HEK293 (cell line): ENCODE data around the gene TRPC4AP.
"Not testable (repeated sequence)": the region's sequence is repeated elsewhere in the genome, so short reads cannot be mapped to it uniquely, and the experiment has no call there.

ENCODE experiments used
- CTCF ChIA-PET: fragments of 350-600 bp; formaldehyde crosslinking; extraction: SDS; loops from one replicate; lab custom pipeline; 2021; ENCODE audit warnings: antibody characterized with exemption; lab: Yijun Ruan, JAX
- POLR2A ChIA-PET: fragments of 300-600 bp; formaldehyde crosslinking; extraction: SDS; loops from one replicate; lab custom pipeline; 2020; ENCODE audit warnings: antibody characterized with exemption, inconsistent platforms; lab: Yijun Ruan, JAX
- H3K27ac ChIP-seq: fragments of 200-500 bp; sonication (Bioruptor generic); 2 replicates; pipeline ENCODE4 v1.5.1; 2014; ENCODE audit warnings: low read depth, low read length, control low read depth, inconsistent platforms; ENCODE audit errors: extremely low read depth
- H3K36me3 ChIP-seq, 2 experiments: fragments of 200-500 bp in 1 of 2; sonication (Bioruptor generic) in 1 of 2; 1 replicate in 1 of 2; 2 replicates in 1 of 2; pipeline ENCODE4 v1.5.1; 2014 to 2017; ENCODE audit warnings: inconsistent platforms in 2 of 2, low read length in 2 of 2; ENCODE audit not compliant: control insufficient read depth in 2 of 2, insufficient read depth in 1 of 2
- H3K4me1 ChIP-seq: fragments of 200-500 bp; sonication (Bioruptor generic); 2 replicates; pipeline ENCODE4 v1.5.1; 2014; ENCODE audit warnings: mild to moderate bottlenecking, low read length, inconsistent platforms; ENCODE audit not compliant: control insufficient read depth, insufficient read depth
- H3K4me3 ChIP-seq: 2 replicates; pipeline ENCODE4 v1.5.1; 2011; ENCODE audit warnings: low read depth, mild to moderate bottlenecking, control low read depth, low read length, moderate library complexity
- H3K9me3 ChIP-seq: fragments of 200-500 bp; sonication (Bioruptor generic); 2 replicates; pipeline ENCODE4 v1.5.1; 2014; ENCODE audit warnings: low read depth, low read length, inconsistent platforms; ENCODE audit not compliant: control insufficient read depth, insufficient read depth
- IKZF3 ChIP-seq: fragments of 450-650 bp; IDR thresholded peaks from 2 replicates; pipeline ENCODE4 v1.5.0; 2018; ENCODE audit warnings: missing biosample characterization, mild to moderate bottlenecking, missing genetic modification characterization, moderate library complexity
- KLF10 ChIP-seq: fragments of 450-650 bp; IDR thresholded peaks from 2 replicates; pipeline ENCODE4 v1.5.1; 2018; ENCODE audit warnings: missing biosample characterization, mild to moderate bottlenecking, missing genetic modification characterization
- KLF9 ChIP-seq: fragments of 450-650 bp; formaldehyde crosslinking; IDR thresholded peaks from 2 replicates; pipeline ENCODE4 v1.5.1; 2016; ENCODE audit warnings: missing biosample characterization, missing genetic modification characterization, low read depth
- REPIN1 ChIP-seq: fragments of 450-650 bp; formaldehyde crosslinking; IDR thresholded peaks from 2 replicates; pipeline ENCODE4 v1.5.1; 2017; ENCODE audit warnings: missing biosample characterization, missing genetic modification characterization, low read depth
- ZNF2 ChIP-seq: fragments of 450-650 bp; formaldehyde crosslinking; IDR thresholded peaks from 2 replicates; pipeline ENCODE4 v1.5.1; 2016; ENCODE audit warnings: missing biosample characterization, missing genetic modification characterization
- ZNF292 ChIP-seq: fragments of 450-650 bp; formaldehyde crosslinking; IDR thresholded peaks from 2 replicates; pipeline ENCODE4 v1.5.1; 2016; ENCODE audit warnings: low read depth, missing biosample characterization, missing genetic modification characterization, borderline replicate concordance
- ZNF391 ChIP-seq: fragments of 450-650 bp; formaldehyde crosslinking; IDR thresholded peaks from 2 replicates; pipeline ENCODE4 v1.5.1; 2016; ENCODE audit warnings: low read depth, missing biosample characterization, missing genetic modification characterization, borderline replicate concordance
- ZNF404 ChIP-seq: fragments of 450-650 bp; formaldehyde crosslinking; IDR thresholded peaks from 2 replicates; pipeline ENCODE4 v1.5.1; 2017; ENCODE audit warnings: missing biosample characterization, missing genetic modification characterization
- ZNF426 ChIP-seq: fragments of 450-650 bp; formaldehyde crosslinking; IDR thresholded peaks from 2 replicates; pipeline ENCODE4 v1.5.1; 2017; ENCODE audit warnings: missing biosample characterization, missing genetic modification characterization, mild to moderate bottlenecking, inconsistent platforms, moderate library complexity
- ZNF48 ChIP-seq: fragments of 450-650 bp; formaldehyde crosslinking; IDR thresholded peaks from 2 replicates; pipeline ENCODE4 v1.5.1; 2016; ENCODE audit warnings: missing biosample characterization, missing genetic modification characterization
- ZNF501 ChIP-seq: fragments of 450-650 bp; formaldehyde crosslinking; IDR thresholded peaks from 2 replicates; pipeline ENCODE4 v1.5.1; 2016; ENCODE audit warnings: missing biosample characterization, missing genetic modification characterization
- ZNF514 ChIP-seq: fragments of 450-650 bp; formaldehyde crosslinking; IDR thresholded peaks from 2 replicates; pipeline ENCODE4 v1.5.1; 2016; ENCODE audit warnings: missing biosample characterization, missing genetic modification characterization
- ZNF544 ChIP-seq: fragments of 450-650 bp; formaldehyde crosslinking; IDR thresholded peaks from 2 replicates; pipeline ENCODE4 v1.5.0; 2017; ENCODE audit warnings: missing biosample characterization, missing genetic modification characterization
- ZNF560 ChIP-seq: fragments of 450-650 bp; formaldehyde crosslinking; IDR thresholded peaks from 2 replicates; pipeline ENCODE4 v1.5.1; 2017; ENCODE audit warnings: missing biosample characterization, missing genetic modification characterization, borderline replicate concordance
- ZNF571 ChIP-seq: fragments of 450-650 bp; formaldehyde crosslinking; IDR thresholded peaks from 2 replicates; pipeline ENCODE4 v1.5.0; 2017; ENCODE audit warnings: missing biosample characterization, missing genetic modification characterization
- ZNF623 ChIP-seq: fragments of 450-650 bp; formaldehyde crosslinking; IDR thresholded peaks from 2 replicates; pipeline ENCODE4 v1.5.1; 2016; ENCODE audit warnings: missing biosample characterization, missing genetic modification characterization
- ZNF664 ChIP-seq: fragments of 450-650 bp; formaldehyde crosslinking; IDR thresholded peaks from 2 replicates; pipeline ENCODE4 v1.5.1; 2016; ENCODE audit warnings: missing biosample characterization, missing genetic modification characterization
- ZNF701 ChIP-seq: fragments of 450-650 bp; formaldehyde crosslinking; IDR thresholded peaks from 2 replicates; pipeline ENCODE4 v1.5.1; 2016; ENCODE audit warnings: missing biosample characterization, missing genetic modification characterization
- ZNF785 ChIP-seq: fragments of 450-650 bp; formaldehyde crosslinking; IDR thresholded peaks from 2 replicates; pipeline ENCODE4 v1.5.1; 2016; ENCODE audit warnings: missing biosample characterization, missing genetic modification characterization
- ZNF791 ChIP-seq: fragments of 450-650 bp; formaldehyde crosslinking; IDR thresholded peaks from 2 replicates; pipeline ENCODE4 v1.5.1; 2016; ENCODE audit warnings: missing biosample characterization, missing genetic modification characterization
- ZXDB ChIP-seq: fragments of 450-650 bp; formaldehyde crosslinking; IDR thresholded peaks from 2 replicates; pipeline ENCODE4 v1.5.1; 2016; ENCODE audit warnings: missing biosample characterization, missing genetic modification characterization
- TF ChIP-seq, protein P1 (sequence below): fragments of 450-650 bp; formaldehyde crosslinking; IDR thresholded peaks from 2 replicates; pipeline ENCODE4 v1.5.1; 2016; ENCODE audit warnings: missing biosample characterization, missing genetic modification characterization
- TF ChIP-seq, protein P2 (sequence below): fragments of 450-650 bp; formaldehyde crosslinking; IDR thresholded peaks from 2 replicates; pipeline ENCODE4 v1.5.1; 2016; ENCODE audit warnings: missing biosample characterization, missing genetic modification characterization
- TF ChIP-seq, protein P3 (sequence below): fragments of 450-650 bp; formaldehyde crosslinking; IDR thresholded peaks from 2 replicates; pipeline ENCODE4 v1.5.1; 2016; ENCODE audit warnings: missing biosample characterization, missing genetic modification characterization, low read depth

TRPC4AP gene

DNA sequence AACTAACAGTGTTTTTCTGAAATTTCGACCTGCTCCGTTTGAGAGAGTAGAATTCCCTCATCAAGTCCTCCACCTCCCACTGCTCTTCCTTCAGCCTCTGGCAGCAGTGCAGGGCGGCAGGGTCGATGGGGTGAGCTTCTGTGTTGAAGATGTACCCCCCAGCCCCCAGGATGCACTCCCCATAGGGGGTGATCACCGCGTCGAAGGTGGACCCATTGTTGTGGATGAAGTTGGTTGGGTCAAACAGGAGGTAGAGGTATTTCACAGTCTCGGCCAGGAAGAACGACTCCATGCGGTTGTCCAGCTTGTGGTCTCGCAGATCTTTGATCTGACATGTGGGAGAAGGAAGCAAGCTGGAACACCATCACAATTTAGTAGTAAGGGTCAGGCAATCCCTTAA lies 23.0 kb upstream of the TRPC4AP start (continued):
- TF ChIP-seq ZNF2 (tag by site-specific recombination) (no peak), ZNF791 (tag by site-specific recombination) (no peak), ZNF701 (tag by site-specific recombination) (no peak), ZNF544 (tag by site-specific recombination) (no peak), ZNF514 (tag by site-specific recombination) (no peak)
- TF ChIP-seq, protein P1, sequence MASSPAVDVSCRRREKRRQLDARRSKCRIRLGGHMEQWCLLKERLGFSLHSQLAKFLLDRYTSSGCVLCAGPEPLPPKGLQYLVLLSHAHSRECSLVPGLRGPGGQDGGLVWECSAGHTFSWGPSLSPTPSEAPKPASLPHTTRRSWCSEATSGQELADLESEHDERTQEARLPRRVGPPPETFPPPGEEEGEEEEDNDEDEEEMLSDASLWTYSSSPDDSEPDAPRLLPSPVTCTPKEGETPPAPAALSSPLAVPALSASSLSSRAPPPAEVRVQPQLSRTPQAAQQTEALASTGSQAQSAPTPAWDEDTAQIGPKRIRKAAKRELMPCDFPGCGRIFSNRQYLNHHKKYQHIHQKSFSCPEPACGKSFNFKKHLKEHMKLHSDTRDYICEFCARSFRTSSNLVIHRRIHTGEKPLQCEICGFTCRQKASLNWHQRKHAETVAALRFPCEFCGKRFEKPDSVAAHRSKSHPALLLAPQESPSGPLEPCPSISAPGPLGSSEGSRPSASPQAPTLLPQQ = no peak
- TF ChIP-seq, all 188 proteins: peak for 0

DNA sequence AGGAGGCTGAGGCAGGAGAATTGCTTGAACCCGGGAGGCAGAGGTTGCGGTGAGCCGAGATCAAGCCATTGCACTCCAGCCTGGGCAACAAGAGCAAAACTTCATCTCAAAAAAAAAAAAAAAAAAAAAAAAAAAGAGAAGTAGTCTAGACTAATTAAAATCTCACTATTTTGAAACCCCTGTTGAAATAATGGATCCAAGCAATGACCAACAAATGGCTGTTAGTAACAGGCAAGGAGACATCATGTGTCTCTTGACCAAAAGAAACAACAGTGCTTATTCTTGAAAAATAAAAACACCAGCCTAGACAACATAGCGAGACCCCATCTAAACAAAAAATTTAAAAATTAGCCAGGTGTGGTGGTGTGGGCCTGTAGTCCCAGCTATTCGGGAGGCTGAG lies 19.7 kb upstream of the TRPC4AP start:
- H3K4me1 ChIP-seq, H3K4me3 ChIP-seq, H3K9me3 ChIP-seq, H3K27ac ChIP-seq, POLR2A ChIA-PET, CTCF ChIA-PET: not testable (repeated sequence)
- peaks cover 0 to 13% of the 10 kb centered on the region in 2 experiments; a peak in 2 of 3 replicates for H3K36me3 ChIP-seq

DNA sequence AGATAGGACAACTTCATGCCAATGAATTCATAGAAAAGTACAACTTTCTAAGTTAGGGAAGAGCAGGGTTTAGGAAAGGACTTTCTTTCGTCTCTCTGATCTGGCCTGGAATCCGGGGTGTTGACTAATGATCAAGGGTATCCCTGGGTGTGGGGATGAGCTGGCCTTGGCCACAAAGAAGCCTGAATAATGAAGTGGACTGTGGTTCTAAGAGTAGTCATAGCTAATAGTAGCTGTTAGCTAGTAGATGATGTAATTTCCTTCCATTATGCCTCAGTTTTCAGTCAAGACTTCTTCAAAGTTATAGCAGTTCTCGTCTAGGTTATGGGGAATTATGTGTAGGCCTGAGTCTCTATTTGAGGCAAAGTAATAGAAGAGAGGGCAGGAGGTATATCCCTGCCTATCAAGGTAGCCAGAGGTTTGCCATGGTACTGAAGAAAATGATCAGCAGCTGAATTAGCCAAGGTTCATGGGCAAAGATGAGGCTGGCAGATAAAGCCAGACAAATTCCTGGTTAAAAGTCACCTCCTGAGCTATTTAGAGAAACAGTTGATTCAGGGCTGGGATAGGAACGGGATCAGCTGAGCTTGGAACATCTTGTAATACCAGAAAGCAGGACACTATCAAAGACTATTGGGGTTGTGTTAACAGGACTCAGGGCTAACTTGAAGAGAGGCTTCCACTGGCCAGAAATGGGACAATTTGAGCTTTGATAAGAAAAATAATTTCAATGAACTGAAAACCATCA lies 18.7 kb upstream of the TRPC4AP start:
- H3K9me3 ChIP-seq = no peaks in the 10 kb centered on the region
- H3K27ac ChIP-seq = no peak overlapping the region
- ChIA-PET POLR2A (interaction anchor here (1.0 kb wide), 1 partner anchor 18 kb away, joined by 3 read pairs; no protein-coding TSS in a partner anchor), CTCF (interaction anchor here (0.6 to 0.7 kb wide), 3 partner anchors 16 to 260 kb away, joined by 3 to 7 read pairs (median 4); no protein-coding TSS in a partner anchor)
- no peak for TF ChIP-seq IKZF3 (tag by site-specific recombination)
- TF ChIP-seq ZNF623 = no peak
- TF ChIP-seq KLF10 = no peak
- TF ChIP-seq REPIN1 (tag by site-specific recombination) = no peak
- no peak for TF ChIP-seq ZNF404 (tag by site-specific recombination)
- no peak for TF ChIP-seq ZNF48 (tag by site-specific recombination)
- TF ChIP-seq, protein P2, sequence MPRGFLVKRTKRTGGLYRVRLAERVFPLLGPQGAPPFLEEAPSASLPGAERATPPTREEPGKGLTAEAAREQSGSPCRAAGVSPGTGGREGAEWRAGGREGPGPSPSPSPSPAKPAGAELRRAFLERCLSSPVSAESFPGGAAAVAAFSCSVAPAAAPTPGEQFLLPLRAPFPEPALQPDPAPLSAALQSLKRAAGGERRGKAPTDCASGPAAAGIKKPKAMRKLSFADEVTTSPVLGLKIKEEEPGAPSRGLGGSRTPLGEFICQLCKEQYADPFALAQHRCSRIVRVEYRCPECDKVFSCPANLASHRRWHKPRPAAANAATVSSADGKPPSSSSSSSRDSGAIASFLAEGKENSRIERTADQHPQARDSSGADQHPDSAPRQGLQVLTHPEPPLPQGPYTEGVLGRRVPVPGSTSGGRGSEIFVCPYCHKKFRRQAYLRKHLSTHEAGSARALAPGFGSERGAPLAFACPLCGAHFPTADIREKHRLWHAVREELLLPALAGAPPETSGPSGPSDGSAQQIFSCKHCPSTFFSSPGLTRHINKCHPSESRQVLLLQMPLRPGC (tag by site-specific recombination) = no peak
- TF ChIP-seq ZNF391 = no peak
- TF ChIP-seq ZNF426 (tag by site-specific recombination) = no peak
- TF ChIP-seq ZNF560 (tag by site-specific recombination) = no peak
- TF ChIP-seq KLF9 (tag by site-specific recombination) = no peak
- TF ChIP-seq ZNF785 = no peak
- TF ChIP-seq ZNF664 (tag by site-specific recombination) = no peak
- no peak for TF ChIP-seq ZNF501
- no peak for TF ChIP-seq ZNF292 (tag by site-specific recombination)
- TF ChIP-seq ZNF571 (tag by site-specific recombination) = no peak
- TF ChIP-seq, protein P3, sequence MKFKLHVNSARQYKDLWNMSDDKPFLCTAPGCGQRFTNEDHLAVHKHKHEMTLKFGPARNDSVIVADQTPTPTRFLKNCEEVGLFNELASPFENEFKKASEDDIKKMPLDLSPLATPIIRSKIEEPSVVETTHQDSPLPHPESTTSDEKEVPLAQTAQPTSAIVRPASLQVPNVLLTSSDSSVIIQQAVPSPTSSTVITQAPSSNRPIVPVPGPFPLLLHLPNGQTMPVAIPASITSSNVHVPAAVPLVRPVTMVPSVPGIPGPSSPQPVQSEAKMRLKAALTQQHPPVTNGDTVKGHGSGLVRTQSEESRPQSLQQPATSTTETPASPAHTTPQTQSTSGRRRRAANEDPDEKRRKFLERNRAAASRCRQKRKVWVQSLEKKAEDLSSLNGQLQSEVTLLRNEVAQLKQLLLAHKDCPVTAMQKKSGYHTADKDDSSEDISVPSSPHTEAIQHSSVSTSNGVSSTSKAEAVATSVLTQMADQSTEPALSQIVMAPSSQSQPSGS (tag by site-specific recombination) = no peak
- TF ChIP-seq ZXDB (tag by site-specific recombination) = no peak
- H3K36me3 ChIP-seq = peaks cover 0 to 8% of the 10 kb centered on the region in 2 experiments; a peak in 2 of 3 replicates
- no peak overlapping the region for H3K4me3 ChIP-seq
- no peaks in the 10 kb centered on the region for H3K4me1 ChIP-seq
